Superior temporal gyrus (tissue), 1 donor: ENCODE measurements around the gene METTL25.
A peak's percentile ranks its signal among the peaks of the same experiment; 100 is the strongest.

ENCODE experiments used
- DNase-seq: peaks from one replicate; pipeline ENCODE4 v3.0.0-alpha.2; 2016; ENCODE audit errors: extremely low spot score

METTL25 gene

DNA sequence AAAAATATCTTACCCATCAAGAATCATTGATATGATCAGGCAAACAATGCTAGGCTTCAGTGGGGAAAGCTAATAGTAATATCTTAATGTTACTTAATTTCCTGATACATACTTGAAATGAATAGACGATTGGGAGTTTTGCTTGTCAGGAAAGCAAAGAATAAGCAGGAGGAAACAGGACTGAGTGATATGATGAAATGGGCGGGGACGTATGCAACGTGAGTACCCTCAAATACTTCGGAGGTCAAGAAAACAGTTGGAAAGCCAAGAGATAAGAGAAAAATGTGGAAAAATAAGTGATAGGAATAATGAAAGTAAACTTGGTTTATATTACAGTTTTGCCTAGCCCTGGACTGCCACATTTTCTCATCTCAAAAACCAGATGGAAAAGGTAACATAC is 49.2 kb downstream of the METTL25 start:
- no peak for DNase-seq

DNA sequence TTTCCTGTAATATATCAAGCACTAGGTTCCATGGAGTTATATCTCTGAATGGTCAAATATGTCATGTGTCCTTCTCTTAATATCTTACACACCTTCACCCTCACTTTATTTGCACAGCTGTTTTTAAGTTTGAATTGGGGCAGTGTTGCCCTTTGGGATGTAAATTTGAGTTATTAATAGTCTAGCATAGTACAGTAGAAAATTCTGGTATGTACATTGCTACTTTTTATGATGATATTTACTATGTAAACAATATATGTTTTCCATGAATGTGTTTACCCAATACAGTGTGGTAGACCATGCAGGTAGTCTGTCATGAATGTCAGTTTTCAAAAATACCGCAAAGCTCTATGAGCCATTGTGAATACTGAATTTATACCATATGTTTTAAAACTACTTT is 50.5 kb downstream of the METTL25 start:
- no peak for DNase-seq

DNA sequence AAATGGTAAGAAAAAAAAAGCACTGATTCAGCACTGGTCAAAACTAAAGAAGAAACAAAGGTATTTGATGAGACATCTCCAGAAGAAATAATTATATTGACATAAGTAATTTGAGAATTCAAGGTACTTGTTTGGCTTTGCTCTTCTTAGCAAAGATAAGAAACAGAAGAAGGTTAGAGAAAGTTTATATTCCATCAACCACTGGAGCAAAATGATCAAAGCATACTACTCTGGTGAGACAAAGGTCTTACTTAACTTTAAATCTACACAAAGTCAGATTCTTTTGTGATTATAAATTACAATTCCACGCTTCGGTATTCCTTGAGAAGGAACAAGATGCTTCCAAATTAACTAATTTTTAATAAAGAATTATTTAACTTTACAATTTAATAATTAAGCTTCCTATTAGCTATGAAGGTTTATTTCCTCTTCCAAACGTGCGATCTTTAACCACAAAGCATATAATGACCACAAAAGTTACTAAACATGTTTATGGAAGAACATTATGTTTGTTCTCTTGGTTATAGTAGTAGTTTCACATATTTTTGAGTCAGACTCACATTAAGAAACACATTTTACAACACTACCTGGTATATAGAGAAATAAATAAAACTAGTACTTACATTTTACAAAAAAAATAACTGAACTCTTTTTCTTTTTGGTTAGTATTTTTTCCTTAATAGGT is 53.4 kb downstream of the METTL25 start:
- DNase-seq, result no peak

DNA sequence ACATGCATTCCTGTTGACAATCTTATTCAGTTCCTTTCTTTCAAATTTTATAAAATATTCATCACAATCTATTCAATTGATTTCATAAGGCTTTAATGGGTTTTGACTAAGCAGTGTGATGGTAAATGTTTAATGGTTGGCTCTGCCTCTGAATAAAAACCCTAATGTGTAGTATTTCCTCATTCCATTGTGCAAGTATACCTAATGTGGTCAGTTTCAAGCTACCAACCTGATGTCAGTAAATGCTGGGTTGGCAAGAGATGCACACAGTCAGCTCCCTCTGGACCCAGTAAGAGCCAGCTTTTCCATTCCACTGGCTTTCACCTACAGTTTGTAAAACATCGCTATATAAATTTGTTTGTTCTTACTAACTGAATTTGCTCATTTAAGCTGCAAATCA is 53.9 kb downstream of the METTL25 start:
- no peak for DNase-seq

DNA sequence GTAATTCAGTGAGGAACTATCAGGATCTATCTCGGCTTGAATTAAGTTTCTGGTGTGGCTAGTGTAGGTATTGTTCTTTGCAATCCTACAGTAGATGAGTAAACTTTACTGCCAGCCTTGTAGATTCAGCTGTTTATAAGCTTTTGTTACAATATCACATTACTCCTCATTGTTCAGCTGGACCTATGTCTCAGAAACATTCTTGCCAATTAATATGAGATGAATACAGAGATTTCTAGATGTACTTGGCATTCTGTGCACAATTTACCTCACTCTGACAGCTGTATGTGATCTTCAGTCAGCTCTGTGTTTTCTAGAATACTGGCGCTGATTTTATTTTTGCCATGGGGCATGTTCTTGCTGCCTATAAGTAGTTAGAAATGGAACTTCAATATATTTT is 55.7 kb downstream of the METTL25 start:
- peak; percentile 15 for DNase-seq

DNA sequence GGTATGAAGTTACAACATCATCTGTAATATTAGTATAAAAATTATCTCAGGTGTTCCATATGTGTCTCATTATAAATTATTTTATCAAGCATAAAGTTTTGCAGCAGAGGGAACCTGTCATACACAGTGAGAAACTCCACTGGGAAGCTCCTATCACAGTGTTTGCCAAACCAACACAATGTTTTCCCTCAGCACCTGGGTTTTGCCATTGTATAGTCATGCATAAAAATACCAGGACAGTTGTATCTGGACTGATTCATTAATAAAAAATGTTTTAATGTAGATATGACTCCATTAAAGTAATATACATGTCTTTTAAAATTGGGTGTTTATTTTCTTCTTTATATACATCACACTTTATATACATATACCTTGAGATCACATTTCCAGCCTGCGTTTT is 56.6 kb downstream of the METTL25 start:
- DNase-seq, result no peak

DNA sequence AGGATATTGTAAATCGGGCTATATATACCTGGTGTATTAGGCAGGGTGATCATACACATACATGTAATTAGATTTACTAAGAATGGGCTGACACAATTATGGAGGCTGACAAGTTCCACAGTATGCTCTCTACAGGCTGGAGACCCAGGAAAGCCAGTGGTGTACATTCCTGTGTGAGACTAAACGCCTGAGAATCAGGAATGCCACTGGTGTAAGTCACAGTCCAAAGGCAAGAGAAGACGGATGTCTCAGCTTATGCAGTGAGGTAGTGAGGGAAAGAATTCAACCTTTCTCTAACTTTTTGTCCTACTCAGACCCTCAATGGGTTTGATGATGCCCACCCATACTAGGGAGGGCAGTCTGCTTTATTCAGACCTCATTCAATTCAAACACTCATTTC is 57.1 kb downstream of the METTL25 start:
- DNase-seq, result no peak

DNA sequence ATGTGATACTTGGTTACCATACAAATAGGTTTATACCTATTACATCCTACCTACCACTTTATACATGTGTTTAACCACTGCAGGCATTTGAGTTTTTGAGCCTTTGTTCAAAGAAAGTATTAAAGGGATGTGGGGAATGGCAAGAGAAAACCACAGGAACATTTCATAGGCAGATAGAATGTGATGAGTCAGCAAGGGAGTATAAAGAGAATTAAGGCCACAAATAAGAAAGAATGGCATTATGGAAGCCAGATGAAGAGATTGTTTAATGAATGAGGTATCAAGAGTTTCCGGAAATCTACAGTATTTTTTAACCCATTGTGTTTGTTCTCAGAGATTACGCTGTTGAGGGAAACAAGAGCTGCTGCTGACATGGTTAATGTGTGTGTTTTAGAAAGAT is 66.9 kb downstream of the METTL25 start:
- DNase-seq, result no peak

DNA sequence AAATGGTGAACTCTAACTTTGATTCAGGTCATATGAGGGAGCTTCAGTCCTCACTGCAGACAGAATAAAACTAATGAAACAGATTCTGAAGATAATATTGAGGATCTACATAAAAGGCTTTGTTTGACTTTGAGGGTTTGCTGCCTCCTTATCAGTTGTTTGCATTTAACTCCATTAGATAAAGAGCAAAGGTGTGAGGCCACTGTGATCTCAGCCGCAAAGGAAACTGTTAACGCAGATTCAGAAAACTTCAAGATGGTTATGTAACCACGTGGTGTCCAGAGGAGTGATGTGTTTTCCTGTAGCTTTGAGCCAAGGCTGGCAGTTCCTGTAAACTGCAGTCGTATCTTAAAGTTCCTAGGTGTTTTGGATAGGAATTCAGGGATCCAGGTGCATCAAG is 67.8 kb downstream of the METTL25 start:
- DNase-seq, result no peak

DNA sequence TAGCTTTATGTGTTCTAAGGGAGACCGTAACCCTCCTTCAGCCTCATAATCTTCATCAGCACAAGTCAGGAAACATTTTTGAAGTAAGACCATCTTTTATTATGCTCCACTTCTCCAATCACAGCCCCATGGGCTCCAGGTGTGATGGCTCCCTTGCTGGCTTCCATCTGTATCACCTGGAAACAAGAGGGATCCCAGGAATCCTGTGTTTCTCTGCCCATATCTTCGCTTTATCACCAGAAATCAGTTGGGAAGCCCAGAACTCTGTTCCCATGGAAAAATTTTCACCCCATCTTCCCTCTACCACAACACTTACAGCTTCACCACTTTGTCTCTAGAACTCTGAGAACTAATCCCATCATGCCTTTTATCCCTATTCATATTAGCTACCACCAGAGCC is 68.3 kb downstream of the METTL25 start:
- no peak for DNase-seq

DNA sequence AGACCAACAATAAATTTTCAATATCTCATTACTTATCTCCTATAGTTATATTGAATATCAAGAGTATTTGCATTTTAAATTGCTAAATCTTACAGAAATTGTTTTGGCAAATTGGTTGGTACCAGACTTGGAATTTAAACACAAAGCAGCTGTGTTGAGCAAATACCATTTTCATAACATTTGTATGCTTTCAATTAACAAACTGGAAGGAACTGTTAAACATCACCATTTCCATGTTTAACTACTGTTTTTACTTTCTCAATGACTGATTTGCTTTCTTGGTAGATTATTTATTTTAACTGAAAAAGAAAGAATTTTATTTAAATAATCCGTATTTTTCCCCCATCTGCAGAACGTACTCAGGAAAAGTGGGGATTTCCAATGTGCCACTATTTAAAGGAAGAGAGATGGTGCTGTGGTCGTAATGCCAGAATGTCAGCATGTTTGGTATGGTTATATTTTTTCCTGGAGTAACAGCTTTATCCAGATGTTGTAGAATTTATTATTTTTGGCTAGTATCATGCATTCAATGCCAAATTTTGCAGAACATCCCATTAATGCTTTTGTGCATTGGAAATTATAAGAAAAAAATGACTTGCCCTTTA is 72.3 kb downstream of the METTL25 start:
- DNase-seq, result no peak

DNA sequence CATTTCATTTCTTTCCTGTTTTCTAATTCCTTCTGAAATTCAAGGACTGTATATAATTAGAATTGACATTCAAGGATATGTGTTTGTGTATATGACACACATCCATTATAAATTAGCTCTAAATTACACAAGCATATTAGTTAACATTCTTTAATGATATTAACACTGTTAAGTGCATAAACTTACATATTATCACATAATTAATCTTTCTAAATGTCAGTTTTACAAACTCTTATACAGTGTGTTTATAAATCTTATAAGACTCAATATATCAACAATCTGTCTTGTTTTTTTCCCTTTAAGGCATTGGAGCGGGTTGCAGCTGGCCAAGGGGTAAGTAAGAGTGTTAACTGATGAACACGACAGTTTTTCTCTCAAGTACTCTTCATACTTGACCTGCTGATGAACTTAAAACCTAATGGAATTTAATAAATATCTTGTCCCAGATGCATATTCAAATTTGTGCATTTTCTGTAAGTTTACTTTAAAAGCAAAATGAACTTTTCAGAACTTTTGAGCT is 76.1 kb downstream of the METTL25 start:
- DNase-seq, result no peak

DNA sequence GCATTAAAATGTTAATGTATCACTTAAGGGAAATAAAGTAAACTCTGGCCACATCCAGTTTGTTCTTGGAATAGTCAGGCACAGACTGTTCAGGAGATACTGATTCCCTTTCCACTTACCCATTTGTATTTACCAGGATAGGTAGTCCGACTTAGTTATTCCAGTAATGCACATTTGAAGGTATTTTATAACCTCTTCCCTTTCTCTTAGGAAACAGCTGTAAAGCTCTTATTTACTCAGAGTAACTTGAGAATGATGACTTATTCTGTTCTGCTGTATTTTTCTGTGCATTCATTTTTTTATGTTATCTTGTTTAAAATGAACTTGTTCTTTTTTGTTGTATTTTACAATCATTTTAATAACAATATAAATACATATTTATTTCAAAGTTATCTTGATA is 78.0 kb downstream of the METTL25 start:
- no peak for DNase-seq

DNA sequence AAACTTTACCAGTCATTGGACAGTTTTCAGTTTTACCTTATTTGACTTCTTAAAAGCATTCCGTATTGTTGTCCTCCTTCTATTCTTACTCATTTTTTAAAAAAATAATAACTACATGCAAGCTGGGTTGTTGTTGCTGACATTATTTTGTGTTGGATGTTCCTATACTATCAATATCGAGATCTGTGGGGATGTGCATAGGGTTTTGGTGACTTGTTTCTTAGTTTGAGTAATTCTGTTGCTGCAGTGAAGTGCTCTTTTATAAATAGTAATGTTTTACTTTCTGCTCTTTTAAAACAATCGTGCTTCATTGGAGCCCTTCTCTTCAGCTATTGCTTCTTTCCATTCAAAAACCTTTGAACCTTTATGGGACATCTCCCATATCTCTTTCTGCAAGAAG is 79.4 kb downstream of the METTL25 start:
- DNase-seq, result no peak

DNA sequence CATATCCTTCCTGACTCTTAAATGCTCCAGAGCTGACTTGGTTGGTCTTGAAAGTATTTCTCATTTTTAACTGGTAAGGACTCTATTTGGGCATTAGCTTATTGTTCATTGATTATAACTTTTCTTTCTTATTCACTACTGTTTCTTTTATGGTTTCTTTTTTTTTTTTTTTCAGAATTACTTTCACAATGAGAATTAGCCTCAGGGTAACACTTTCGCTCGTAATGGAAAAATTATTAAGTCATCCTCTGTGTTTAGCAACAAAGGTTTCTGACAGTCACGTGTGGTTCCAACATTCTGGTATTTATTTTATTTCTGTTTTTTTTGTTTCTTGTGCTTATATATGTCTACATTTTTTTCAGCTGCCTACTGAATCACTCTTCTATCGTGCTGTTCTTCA is 80.0 kb downstream of the METTL25 start:
- DNase-seq, result no peak

DNA sequence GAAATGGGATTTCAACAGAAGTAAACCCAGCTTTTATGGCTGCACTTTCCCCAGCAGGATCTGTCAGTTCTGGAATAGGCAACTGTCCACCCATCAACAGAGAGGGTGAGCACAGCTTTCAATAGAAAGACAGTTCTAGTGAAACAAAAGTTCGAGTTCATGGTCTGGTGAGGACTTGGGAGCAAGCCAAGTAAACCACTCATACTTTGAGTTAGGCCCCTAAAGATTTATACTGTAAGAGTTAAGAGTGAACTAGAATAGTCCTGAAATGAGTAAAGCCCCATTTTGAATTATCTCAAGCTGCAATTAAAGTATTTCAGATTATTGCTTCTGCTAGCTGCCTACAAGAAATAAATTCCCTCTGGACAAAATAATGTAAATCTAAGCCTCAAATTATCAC is 82.6 kb downstream of the METTL25 start:
- DNase-seq, result no peak

DNA sequence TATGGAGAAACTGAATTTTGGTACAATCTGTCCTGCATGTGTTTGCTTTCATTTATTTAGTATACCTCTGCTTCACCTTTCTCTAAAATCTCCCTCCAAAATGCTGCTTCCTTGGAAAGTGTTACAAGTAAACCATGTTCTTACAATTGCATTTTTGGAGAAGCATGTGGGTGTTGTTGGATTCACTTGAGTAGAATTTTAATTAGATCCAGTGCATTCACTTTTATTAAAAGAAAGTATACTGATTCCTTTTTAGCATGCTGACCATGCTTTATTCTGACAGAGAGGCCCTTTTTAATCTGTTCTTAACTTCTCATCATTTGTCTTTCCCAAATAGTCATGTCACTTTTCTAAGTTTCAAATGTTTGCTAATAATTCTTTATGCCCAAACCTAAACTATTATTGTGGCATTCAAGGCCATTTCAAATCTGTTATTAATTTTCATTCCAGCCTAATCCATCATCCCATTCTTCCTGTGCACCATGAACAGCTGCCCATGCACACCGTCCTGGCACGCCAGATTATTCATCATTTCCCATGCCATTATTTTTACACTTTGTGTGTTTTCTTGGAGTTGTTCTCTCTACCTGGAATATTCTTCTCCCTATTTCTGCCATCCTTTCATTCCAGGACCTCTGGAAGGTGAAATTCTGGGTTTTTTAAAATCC is 90.7 kb downstream of the METTL25 start:
- DNase-seq, result peak; percentile 22

DNA sequence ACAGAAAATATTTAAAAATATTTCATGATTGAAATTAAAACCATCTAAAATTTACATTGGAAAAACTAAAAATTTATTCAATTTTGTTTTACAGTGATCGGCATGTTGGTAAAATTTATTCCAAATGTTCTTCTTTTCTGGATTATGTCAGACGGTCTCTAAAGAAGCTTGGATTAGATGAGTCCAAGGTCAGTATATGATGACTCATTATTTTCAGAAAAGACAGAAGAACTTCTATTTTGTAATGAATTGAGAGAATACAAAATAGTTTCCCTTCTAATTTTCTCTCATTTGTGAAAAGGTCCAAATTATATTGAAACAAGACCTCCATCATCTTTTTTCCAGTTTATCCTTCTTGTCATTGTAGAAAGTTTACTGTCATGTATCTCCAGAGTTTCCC is 98.3 kb downstream of the METTL25 start:
- no peak for DNase-seq

DNA sequence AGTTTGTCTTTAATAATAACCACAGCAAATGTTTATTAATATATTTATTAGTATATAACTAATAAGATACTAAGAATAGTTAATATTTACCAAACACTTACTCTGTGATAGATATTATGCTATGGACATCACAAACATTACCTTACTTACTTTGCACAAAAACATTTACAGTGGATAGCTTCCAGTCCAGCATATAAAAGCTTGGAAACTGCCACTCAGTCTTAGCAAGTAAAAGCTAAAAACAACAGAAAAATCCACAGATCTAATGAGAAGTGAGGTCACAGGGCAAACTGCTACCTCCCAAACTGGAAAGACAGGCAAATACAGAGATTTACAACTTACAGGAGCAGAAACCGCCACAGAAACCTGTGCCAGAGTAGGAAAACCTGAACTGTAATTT is 99.8 kb downstream of the METTL25 start:
- DNase-seq, result no peak

DNA sequence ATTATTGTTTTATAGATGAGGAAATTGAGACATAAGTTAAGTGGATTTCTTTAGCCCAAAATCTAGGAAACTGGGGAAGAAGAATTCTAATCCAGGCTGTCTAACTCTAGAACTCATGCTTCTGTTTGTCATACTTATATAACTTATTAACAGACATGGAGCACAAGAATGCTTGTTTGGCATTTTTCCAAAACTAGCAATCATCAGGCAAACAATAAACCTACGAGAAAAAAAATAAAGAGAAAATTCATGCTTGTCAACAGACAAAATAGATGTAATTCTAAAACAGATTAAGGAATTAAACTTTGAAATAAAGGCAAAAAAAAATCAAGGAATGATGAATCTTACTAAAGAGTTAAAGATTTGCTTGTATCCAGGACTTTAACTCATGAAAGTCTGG is 103.1 kb downstream of the METTL25 start:
- DNase-seq, result no peak

DNA sequence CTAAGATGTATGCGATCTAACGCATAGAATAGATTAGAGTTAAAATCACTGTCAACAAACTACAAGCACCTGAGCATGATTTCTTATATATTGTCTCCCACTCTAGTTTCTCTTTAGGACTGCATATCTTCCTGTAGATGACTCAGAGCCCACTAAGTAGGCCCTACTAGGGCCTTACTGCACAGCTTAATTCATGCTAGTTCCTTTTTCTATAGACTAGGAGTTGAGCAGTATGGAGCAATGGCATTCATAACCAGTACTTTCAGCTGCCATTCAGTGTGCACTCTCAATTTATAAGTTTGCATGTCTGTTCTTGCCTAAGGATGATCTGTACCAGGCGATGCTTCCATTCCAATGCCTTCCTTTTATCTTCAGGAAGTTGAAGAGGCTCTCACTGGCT is 103.5 kb downstream of the METTL25 start:
- DNase-seq, result no peak

DNA sequence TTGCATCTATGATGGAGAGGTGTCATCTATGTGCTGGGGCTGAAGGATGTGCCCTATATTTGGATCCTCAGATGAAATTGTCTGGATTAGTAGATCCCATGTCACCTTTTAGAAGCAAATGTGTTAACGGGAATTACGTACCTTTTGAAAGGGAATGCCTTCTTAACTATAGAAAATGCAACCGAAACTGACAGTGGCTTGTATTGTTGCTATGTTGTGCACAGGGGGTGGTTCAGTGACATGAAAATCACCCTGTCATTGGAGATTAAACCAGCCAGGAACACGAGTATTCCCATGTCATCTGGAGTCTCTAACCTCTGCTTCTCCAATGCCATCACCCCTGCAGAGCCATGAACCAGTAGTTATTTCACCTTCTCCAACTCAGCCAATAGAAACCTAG is 110.2 kb downstream of the METTL25 start:
- DNase-seq, result no peak

DNA sequence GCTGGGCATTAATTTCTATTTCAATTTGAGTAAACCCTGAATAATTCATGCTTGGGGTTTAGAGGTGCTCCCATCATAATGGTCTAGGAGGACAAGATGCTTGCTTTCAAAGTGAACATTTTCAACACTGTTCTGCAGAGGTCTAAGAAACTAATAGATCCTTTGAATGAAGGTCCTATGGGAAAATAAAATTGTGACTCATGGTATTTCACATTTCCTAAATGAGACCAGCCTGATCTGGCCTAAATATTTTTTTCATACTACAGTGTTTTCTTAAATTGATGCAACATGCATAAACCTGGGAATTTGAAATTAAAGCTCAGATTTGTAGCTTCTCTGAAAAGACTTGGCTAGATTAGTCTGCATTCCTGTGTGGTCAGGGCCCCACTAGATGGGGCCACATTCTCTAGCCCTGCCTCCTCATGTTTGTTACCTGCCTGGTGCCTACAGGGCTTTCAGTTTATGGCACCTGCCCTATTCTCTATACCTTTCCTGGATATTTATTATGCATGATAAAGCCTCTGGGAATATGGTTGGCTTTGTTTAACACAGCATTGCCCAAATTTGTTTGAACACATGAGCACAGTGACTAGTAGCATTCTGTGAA is 112.7 kb downstream of the METTL25 start:
- DNase-seq, result no peak
